HG03159 (cell line): ENCODE results near the gene TTI1.
A peak's percentile ranks its signal among the peaks of the same experiment; 100 is the strongest.

Source experiments
- ATAC-seq: cut with Tn5 transposase; IDR thresholded peaks from one replicate; pipeline ENCODE4 v1.9.1; 2021; ENCODE audit warnings: mild to moderate bottlenecking, moderate library complexity; ENCODE audit not compliant: unreplicated experiment

TTI1 gene

DNA sequence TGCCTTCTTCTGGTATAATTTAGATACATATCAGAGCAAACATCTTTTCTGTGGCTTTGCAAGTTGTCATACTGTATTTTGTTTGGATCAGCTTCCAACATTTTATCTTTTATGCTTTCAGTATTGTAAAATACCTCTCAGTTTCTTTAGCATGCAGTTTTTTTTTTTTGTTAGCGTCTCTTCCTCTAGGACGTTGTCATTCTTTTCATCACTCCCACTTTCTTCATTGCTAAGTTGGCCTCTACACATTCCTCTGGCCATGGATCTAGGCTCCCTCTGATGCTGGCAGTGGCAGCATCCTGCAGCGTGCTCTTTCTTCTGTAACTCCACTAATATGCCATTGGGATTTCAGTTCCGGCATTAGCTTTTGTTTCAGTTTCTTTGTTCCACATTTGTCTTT, 22.0 kb upstream of the TTI1 start:
- no peak for ATAC-seq

GRCh38 chr20:38054647-38055046, 21.4 kb upstream of the TTI1 start:
- no peak for ATAC-seq

DNA sequence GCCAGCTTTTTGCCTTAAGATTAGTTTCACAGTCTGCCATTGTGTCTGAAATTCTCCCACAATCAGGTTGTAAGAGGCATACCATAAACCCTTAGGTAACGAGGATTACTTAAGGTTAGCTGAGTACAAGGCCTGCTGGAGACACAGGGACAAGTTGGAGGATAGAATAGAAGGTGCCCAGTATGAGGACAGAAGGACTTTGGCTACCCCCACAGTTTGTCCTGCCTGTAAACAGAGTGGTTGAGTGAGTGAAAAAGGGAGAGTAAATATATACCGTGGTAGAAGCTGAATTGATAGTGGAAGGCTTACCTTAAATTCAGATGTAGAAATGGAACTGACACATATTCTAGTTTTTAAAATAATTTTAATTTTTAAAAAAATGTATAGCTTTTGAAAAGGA, 19.6 kb upstream of the TTI1 start:
- no peak for ATAC-seq

- no peak for ATAC-seq
Observed at GRCh38 chr20:38050686-38051085, 17.4 kb upstream of the TTI1 start.

- ATAC-seq = no peak
Observed at GRCh38 chr20:38049800-38050199, 16.5 kb upstream of the TTI1 start.

- ATAC-seq = no peak
Observed at GRCh38 chr20:38046572-38046971, 13.3 kb upstream of the TTI1 start.

DNA sequence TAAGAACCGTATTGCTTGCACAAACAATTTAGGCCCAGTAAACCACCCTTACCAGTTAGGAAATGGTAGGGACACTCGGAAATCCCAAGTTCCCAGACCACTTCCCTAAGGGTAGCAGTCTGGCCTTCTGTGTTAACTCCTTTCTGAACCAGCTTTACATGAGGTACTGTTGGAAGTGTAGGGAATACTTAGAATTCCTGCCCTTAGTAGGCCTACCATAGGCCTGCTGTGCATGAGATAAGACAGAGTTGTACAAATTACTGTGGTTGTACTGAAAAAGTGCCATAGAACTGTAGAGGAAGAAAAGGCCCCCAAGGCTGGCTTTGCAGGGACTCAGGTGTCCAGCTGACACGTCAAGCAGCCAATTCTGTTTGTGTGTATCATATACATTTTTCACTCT, 11.4 kb upstream of the TTI1 start:
- no peak for ATAC-seq

DNA sequence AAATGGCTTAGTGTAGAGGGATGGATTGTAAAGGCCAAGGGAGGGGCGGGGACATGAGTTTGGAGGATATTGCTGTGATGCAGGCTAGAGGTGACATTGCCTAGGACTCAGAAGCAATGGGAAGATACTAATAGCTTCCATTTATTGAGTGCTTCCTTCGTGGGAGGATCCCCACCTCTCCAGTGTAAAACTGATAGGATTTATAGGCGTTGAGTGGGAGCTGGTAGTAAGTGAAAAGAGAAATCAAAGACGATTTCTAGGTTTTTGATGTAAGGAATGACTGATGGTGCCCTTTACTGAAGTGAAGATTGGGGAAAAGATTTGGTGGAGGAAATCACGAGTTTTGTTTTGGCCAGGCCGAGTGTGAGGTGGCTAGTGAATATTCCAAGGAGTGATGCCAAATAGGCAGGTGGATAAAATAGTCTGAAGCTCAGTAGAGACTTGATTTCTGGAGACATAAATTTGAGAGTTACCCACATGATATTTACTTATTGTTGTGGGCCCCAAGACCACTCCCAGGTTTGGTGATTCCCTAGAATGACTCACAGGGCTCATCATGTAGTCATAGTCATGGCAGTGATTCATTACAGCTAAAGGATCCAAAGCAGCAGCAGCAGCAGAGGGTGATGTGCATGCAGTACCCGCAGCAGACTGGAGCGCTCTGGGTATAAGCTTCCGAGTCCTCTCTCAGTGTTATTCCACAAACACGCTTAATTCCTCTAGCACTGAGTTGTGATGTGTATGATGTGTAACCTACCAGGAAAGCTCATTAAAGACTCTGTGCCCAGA, 10.4 kb upstream of the TTI1 start:
- ATAC-seq = no peak

GRCh38 chr20:38040276-38040675, 7.0 kb upstream of the TTI1 start:
- ATAC-seq = no peak

DNA sequence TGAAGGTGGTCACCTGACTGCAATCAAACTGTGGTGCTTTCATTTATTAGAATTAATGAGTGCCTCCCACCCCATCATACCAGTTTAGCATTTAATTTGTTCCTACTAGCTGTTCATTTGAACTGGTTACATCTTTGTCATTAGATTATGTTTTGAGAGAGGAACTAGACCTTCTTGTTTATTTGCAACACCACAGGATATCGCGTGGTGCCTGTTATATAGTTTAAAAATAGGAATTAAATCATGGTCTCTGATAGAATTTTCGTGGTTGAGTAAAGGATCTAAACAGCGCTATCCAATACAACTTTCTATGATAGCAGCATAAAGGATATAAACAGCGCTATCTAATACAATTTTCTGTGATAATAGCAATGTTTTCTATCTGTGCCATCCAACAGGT, 3.1 kb upstream of the TTI1 start:
- no peak for ATAC-seq

GRCh38 chr20:38034961-38035360, 1.7 kb upstream of the TTI1 start:
- no peak for ATAC-seq

GRCh38 chr20:38034108-38034649, 923 bp upstream of the TTI1 start:
- ATAC-seq = no peak

- peak; percentile 47 for ATAC-seq
Observed at GRCh38 chr20:38032585-38033329, 499 bp downstream of the TTI1 start.

DNA sequence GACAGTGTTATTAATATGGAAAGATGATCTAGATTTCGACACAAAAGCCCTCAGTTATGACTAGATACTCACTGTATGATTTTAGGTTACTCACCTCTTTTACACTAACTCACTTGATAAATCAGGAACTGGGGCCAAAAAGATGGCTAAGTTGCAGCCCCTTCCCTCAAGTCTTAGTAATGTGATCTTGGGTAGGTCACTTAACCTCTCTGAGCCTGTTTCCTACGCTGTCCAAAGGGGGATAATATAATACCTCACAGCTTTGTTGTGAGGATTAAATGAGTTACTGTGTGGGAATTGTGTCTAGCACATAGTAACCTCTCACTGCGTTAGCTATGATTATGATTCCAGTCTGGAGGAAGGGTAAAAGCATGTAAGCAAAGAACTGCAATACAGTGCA, 1.3 kb downstream of the TTI1 start:
- no peak for ATAC-seq

DNA sequence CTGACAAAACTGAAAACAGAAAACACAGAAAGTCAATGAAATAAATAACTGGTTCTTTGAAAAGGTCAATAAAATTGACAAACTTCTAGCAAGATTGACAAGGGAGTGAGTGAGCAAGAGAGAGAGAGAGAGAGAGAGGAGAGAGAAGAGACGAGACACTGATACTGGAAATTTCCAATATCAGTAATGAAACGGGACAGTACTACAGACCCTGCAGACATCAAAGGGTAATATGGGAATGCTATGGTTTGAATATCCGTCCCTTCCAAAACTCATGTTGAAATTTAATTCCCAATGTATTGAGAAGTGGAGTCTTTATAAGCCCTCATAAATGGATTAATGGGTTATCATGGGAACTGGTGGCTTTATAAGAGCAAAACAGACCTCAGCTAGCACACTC, 3.8 kb downstream of the TTI1 start:
- ATAC-seq = no peak

GRCh38 chr20:38024496-38024895, 8.8 kb downstream of the TTI1 start:
- ATAC-seq = no peak

DNA sequence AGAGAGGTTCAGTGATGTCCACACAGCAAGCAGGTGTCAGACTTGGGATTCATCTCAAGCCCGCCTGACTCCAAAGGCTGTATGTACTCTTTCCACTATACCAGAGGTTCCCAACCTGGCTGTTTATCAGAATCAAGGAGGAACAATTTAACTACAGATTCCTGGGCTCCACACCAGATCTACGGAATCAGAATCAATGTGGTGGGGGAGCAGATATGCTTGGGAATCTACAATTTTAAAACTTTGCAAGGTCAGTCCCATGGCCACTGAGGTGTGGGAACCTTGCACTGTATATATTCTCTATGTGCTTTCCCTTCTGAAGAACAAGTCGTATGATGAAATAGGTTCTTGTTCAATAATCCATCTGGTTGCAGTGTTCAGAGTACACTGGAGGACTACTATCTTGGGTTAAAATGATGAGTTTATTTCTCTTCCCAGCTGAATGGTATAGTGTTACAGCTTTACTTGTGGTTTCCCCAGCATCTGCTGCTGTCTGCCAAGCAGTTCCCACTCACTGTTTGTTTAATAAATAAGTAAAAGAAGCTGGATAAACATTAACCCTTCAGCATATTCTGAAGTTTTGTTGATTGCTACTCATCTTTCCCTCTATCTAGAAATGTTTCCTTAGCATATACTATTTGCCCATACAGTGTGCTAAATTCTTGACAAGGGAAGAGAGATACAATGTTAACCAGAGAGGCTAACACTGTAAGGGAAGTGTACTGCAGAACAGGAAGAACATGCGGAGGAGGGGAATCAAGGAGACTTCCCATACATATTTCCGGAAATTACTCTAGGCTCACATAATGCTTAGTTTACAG, 9.9 kb downstream of the TTI1 start:
- no peak for ATAC-seq

GRCh38 chr20:38021087-38021772, 12.0 kb downstream of the TTI1 start:
- no peak for ATAC-seq

DNA sequence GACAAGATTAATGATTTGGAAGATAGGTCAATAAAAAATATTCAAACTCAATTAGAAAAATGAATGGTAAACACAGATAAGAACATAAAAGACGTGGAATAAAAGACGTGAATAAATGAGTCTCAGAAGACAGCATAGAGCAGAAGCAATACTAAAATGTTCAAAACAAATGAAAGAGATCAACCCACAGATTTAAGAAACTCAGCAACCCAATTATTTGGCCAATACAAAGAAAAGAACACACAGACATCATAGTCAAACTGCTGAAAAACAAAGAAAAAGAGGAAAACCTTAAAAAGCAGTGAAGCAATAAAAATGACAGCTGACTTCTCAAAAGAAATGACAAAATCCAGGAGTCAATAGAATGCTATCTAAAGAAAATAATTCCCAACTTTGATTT, 14.9 kb downstream of the TTI1 start:
- no peak for ATAC-seq

DNA sequence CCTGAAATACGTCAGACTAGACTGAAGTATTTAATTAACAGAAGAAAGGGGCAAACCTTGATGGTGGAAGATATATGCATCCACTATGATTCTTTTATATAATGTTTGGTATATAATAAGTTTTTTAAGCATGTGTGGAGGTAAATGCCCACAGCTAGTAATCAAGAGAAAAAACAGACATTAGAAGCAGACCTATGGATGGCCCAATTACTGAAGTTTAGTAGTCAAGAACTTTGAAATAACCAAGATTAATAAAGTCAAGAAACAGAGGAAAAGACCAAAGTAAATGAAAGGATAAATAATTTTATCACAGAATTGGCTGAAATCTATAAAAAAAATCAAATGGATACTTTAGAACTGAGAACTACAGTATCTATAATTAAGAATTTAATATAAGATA, 15.3 kb downstream of the TTI1 start:
- ATAC-seq = no peak

- no peak for ATAC-seq
Observed at GRCh38 chr20:38013887-38014286, 19.4 kb downstream of the TTI1 start.
